Esophagus muscularis mucosa (tissue), 4 donors: ENCODE data around the gene VKORC1. TPM values are rescaled to one million over a fixed set of nuclear protein-coding genes. Genes with fewer than 3 reads are reported as not detected.

Experiments
- DNase-seq: peaks from one replicate; pipeline ENCODE4 v3.0.0-alpha.2; 2017; ENCODE audit errors: extremely low spot score
- H3K27ac ChIP-seq, 4 donors: fragments of 200-600 bp; sonication (generic); replicated peaks in 1 of 4; 1 replicate in 3 of 4; 2 replicates in 1 of 4; pipeline ENCODE4 v1.5.1; 2016 to 2019; ENCODE audit warnings: mild to moderate bottlenecking in 1 of 4
- H3K27me3 ChIP-seq, 4 donors: fragments of 200-600 bp; sonication (generic); one replicate each; pipeline versions ENCODE4 v1.5.1 to v1.6.0; 2016 to 2019
- H3K36me3 ChIP-seq, 4 donors: fragments of 200-600 bp; sonication (generic); one replicate each; pipeline ENCODE4 v1.5.1; 2016 to 2019
- H3K4me1 ChIP-seq, 4 donors: fragments of 200-600 bp; sonication (generic); one replicate each; pipeline ENCODE4 v1.5.1; 2016 to 2019
- H3K4me3 ChIP-seq, 4 donors: fragments of 200-600 bp; sonication (generic); 1 replicate in 2 of 4; 2 replicates in 2 of 4; pipeline ENCODE4 v1.5.1; 2016 to 2019; ENCODE audit warnings: mild to moderate bottlenecking in 4 of 4, moderate library complexity in 1 of 4
- H3K9me3 ChIP-seq, 4 donors: fragments of 200-600 bp; sonication (generic); 1 replicate in 3 of 4; 2 replicates in 1 of 4; pipeline ENCODE4 v1.5.1; 2016 to 2019
- CTCF ChIP-seq, 3 experiments: fragments of 200-600 bp in 2 of 3; fragments of 450-650 bp in 1 of 3; sonication (generic) in 2 of 3; IDR thresholded peaks; one replicate each; pipeline ENCODE4 v1.5.1; 2017 to 2019; ENCODE audit warnings: antibody characterized with exemption in 3 of 3, mild to moderate bottlenecking in 2 of 3, moderate library complexity in 1 of 3
- EP300 ChIP-seq: sonication (generic); formaldehyde crosslinking; IDR thresholded peaks from one replicate; pipeline ENCODE4 v1.6.1; 2017; ENCODE audit warnings: antibody characterized with exemption
- POLR2A ChIP-seq: fragments of 450-650 bp; IDR thresholded peaks from one replicate; pipeline ENCODE4 v1.6.1; 2017; ENCODE audit warnings: antibody characterized with exemption, moderate library complexity, mild to moderate bottlenecking, low read depth
- POLR2AphosphoS5 ChIP-seq, 2 donors: sonication (generic); formaldehyde crosslinking; IDR thresholded peaks; one replicate each; pipeline ENCODE4 v1.6.1; 2017; ENCODE audit warnings: antibody characterized with exemption in 2 of 2
- WGBS: methylation state at CpG from one replicate; pipeline ENCODE4 v1.1.5; 2018; 5-methylcytosine and 5-hydroxymethylcytosine counted together
- intact Hi-C: fragments of 100-400 bp; cut with DNase I; formaldehyde crosslinking; loops from one replicate; pipeline ENCODE4 v1.15.1; 2023
- total RNA-seq, 4 donors: library from RNA; depleted of rRNA; stranded (reverse); fragments of >200 nt; gene quantifications; one replicate each; pipeline versions ENCODE4 v1.1.0 to v1.2.1, GENCODE V29; 2016

Gene VKORC1
- total RNA-seq, 4 donors from 2014 or later, result 81.4 to 122 (median 108) TPM

GRCh38 chr16:31061126-31061812 is 33.3 kb downstream of the VKORC1 start:
- WGBS, result 97% methylated on average over 22 of the region's 42 CpGs
- DNase-seq, result no peak
- H3K4me1 ChIP-seq, result peaks cover 13 to 18% (median 18%) of the 10 kb centered on the region in 4 donors
- no peak overlapping the region for H3K4me3 ChIP-seq
- H3K27me3 ChIP-seq, result no peaks in the 10 kb centered on the region
- peaks cover 17 to 58% (median 40%) of the 10 kb centered on the region in 4 donors for H3K36me3 ChIP-seq
- TF ChIP-seq EP300, result no peak
- TF ChIP-seq CTCF (IDR thresholded peaks at IDR 0.05), result no peak
- TF ChIP-seq POLR2A, result no peak
- TF ChIP-seq POLR2AphosphoS5 (IDR thresholded peaks at IDR 0.05), result no peak
- intact Hi-C loops, result no loop called here
- H3K9me3 ChIP-seq, result no peaks in the 10 kb centered on the region
- H3K27ac ChIP-seq, result no peak overlapping the region

GRCh38 chr16:31055613-31056012 is 39.0 kb downstream of the VKORC1 start:
- no peak for DNase-seq
- Histone ChIP-seq H3K9me3 (no peaks in the 10 kb centered on the region), H3K4me1 (no peaks in the 10 kb centered on the region), H3K4me3 (no peak overlapping the region), H3K36me3 (peaks cover 0 to 21% (median 9%) of the 10 kb centered on the region in 4 donors), H3K27me3 (no peaks in the 10 kb centered on the region), H3K27ac (no peak overlapping the region)
- intact Hi-C loops, result no loop called here
- WGBS, result 86% methylated on average over 4 of the region's 4 CpGs
- no peak for TF ChIP-seq POLR2AphosphoS5 (IDR thresholded peaks at IDR 0.05)
- no peak for TF ChIP-seq CTCF (IDR thresholded peaks at IDR 0.05)
- TF ChIP-seq POLR2A, result no peak
- no peak for TF ChIP-seq EP300

- TF ChIP-seq POLR2A, result no peak
- TF ChIP-seq CTCF (IDR thresholded peaks at IDR 0.05), result no peak
- TF ChIP-seq POLR2AphosphoS5 (IDR thresholded peaks at IDR 0.05), result no peak
- TF ChIP-seq EP300, result no peak
- no peak for DNase-seq
- no peak overlapping the region for H3K27ac ChIP-seq
- no peak overlapping the region for H3K4me3 ChIP-seq
- no peaks in the 10 kb centered on the region for H3K27me3 ChIP-seq
- no peaks in the 10 kb centered on the region for H3K36me3 ChIP-seq
- intact Hi-C loops, result no loop called here
- no peaks in the 10 kb centered on the region for H3K4me1 ChIP-seq
- WGBS, result 69% methylated on average over 2 of the region's 2 CpGs
- H3K9me3 ChIP-seq, result no peaks in the 10 kb centered on the region
Observed at GRCh38 chr16:31052114-31052513, 42.5 kb downstream of the VKORC1 start.

GRCh38 chr16:31050280-31051030 is 44.1 kb downstream of the VKORC1 start:
- Histone ChIP-seq H3K4me1 (no peaks in the 10 kb centered on the region), H3K27me3 (no peaks in the 10 kb centered on the region), H3K9me3 (no peaks in the 10 kb centered on the region), H3K27ac (no peak overlapping the region), H3K4me3 (no peak overlapping the region), H3K36me3 (no peaks in the 10 kb centered on the region)
- no peak for TF ChIP-seq EP300
- TF ChIP-seq POLR2A, result no peak
- no peak for TF ChIP-seq POLR2AphosphoS5 (IDR thresholded peaks at IDR 0.05)
- TF ChIP-seq CTCF (IDR thresholded peaks at IDR 0.05), result no peak
- intact Hi-C loops, result no loop called here
- 83% methylated on average over 10 of the region's 10 CpGs for WGBS
- no peak for DNase-seq
